DND-41 (cell line): ENCODE results near the gene ATP6V0D1.

Experiments
- ATAC-seq: fragments of 200-7000 bp; cut with Tn5 transposase; 3 replicates; pipeline ENCODE4 v1.9.1; 2021; ENCODE audit warnings: low read depth; ENCODE audit not compliant: insufficient read depth
- DNase-seq: peaks from one replicate; pipeline ENCODE4 v3.0.0-alpha.2; 2020
- H2AFZ ChIP-seq: 2 replicates; pipeline ENCODE4 v1.6.0; 2012; ENCODE audit warnings: low read depth, low read length
- H3K27ac ChIP-seq: 2 replicates; pipeline ENCODE4 v1.5.1; 2012; ENCODE audit warnings: low read length, inconsistent platforms
- H3K27me3 ChIP-seq: fragments of 200-600 bp; sonication (generic); 2 replicates; pipeline ENCODE4 v1.6.0; 2012; ENCODE audit warnings: low read length, mild to moderate bottlenecking, inconsistent platforms; ENCODE audit not compliant: insufficient read depth, poor library complexity
- H3K36me3 ChIP-seq: 2 replicates; pipeline ENCODE4 v1.5.1; 2012; ENCODE audit warnings: low read length, inconsistent platforms; ENCODE audit not compliant: insufficient read depth
- H3K4me1 ChIP-seq: 2 replicates; pipeline ENCODE4 v1.5.1; 2012; ENCODE audit warnings: mild to moderate bottlenecking, low read length; ENCODE audit not compliant: insufficient read depth
- H3K4me2 ChIP-seq: 2 replicates; pipeline ENCODE4 v1.6.0; 2012; ENCODE audit warnings: mild to moderate bottlenecking, moderate library complexity, low read length, inconsistent platforms; ENCODE audit not compliant: insufficient read depth
- H3K4me3 ChIP-seq, 2 experiments: fragments of 200-600 bp in 1 of 2; shearing (Covaris generic) in 1 of 2; 2 replicates each; pipeline ENCODE4 v1.5.1; 2012 to 2016; ENCODE audit warnings: inconsistent platforms in 2 of 2, low read length in 2 of 2, mild to moderate bottlenecking in 2 of 2, low read depth in 1 of 2, moderate library complexity in 1 of 2
- H3K79me2 ChIP-seq: 2 replicates; pipeline ENCODE4 v1.6.0; 2012; ENCODE audit warnings: low read length, inconsistent platforms; ENCODE audit not compliant: insufficient read depth
- H3K9ac ChIP-seq: 2 replicates; pipeline ENCODE4 v1.6.0; 2012; ENCODE audit warnings: low read depth, mild to moderate bottlenecking, inconsistent platforms, low read length, moderate library complexity
- H3K9me3 ChIP-seq: 2 replicates; pipeline ENCODE4 v1.5.1; 2012; ENCODE audit warnings: low read length, moderate library complexity, mild to moderate bottlenecking, inconsistent platforms; ENCODE audit not compliant: insufficient read depth, severe bottlenecking
- H4K20me1 ChIP-seq: 2 replicates; pipeline ENCODE4 v1.6.0; 2012; ENCODE audit warnings: low read length; ENCODE audit not compliant: insufficient read depth
- EZH2 ChIP-seq: IDR thresholded peaks from 3 replicates; pipeline ENCODE4 v1.6.1; 2012; ENCODE audit warnings: borderline replicate concordance, low read depth, mild to moderate bottlenecking, moderate library complexity, low read length, inconsistent platforms; ENCODE audit not compliant: severe bottlenecking
- TF ChIP-seq, protein P1 (sequence below): IDR thresholded peaks from 2 replicates; pipeline ENCODE4 v1.5.1; 2012; ENCODE audit warnings: borderline replicate concordance, low read length, moderate library complexity, mild to moderate bottlenecking; ENCODE audit not compliant: poor library complexity, severe bottlenecking; ENCODE audit errors: extremely low read depth

Gene ATP6V0D1

DNA sequence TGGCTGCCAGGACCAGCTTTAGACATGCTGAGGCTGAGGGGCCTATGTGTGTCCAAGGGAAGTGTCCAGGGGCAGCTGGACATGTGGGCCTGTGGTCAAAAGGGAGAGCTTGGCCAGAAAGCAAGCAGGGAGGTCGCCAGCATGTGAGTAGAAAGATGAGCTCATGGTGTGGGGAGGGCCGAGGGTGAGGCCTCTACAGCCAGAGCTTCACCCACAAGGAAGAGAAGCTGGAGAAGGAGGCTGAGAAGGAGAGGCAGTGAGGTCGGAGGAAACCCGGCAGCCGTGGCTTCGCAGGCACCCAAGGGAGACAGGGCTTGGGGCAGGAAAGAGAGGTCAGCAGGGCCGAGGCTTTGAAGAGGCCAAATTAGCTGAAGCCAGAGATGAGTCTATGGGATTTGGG, 54.0 kb downstream of the ATP6V0D1 start:
- TF ChIP-seq, protein P1, sequence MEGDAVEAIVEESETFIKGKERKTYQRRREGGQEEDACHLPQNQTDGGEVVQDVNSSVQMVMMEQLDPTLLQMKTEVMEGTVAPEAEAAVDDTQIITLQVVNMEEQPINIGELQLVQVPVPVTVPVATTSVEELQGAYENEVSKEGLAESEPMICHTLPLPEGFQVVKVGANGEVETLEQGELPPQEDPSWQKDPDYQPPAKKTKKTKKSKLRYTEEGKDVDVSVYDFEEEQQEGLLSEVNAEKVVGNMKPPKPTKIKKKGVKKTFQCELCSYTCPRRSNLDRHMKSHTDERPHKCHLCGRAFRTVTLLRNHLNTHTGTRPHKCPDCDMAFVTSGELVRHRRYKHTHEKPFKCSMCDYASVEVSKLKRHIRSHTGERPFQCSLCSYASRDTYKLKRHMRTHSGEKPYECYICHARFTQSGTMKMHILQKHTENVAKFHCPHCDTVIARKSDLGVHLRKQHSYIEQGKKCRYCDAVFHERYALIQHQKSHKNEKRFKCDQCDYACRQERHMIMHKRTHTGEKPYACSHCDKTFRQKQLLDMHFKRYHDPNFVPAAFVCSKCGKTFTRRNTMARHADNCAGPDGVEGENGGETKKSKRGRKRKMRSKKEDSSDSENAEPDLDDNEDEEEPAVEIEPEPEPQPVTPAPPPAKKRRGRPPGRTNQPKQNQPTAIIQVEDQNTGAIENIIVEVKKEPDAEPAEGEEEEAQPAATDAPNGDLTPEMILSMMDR = no peak
- no peak for TF ChIP-seq EZH2

DNA sequence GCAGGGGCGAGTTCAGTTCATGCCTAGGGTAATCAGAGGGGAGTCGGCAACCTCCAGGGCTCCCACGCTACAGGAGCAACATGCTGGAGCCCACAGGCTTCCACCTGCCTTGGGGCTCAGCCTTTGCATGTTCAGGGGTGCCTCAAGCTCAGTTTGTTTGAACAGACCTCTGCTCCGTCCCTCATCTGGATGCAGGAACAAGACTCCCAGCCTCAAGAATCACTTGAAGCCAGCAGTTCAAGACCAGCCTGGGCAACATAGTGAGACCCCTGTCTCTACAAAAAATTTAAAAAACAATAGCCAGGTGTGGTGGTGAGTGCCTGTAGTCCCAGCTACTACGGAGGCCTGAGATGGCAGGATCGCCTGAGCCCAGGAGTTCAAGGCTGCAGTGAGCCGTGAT, 54.9 kb downstream of the ATP6V0D1 start:
- TF ChIP-seq, protein P1 = no peak
- no peak for TF ChIP-seq EZH2
- Histone ChIP-seq H3K4me2 (no peak overlapping the region), H3K4me1 (no peaks in the 10 kb centered on the region), H2AFZ (no peak overlapping the region), H3K79me2 (no peaks in the 10 kb centered on the region), H4K20me1 (peaks cover 14% of the 10 kb centered on the region), H3K9me3 (no peaks in the 10 kb centered on the region), H3K27me3 (peaks cover 29% of the 10 kb centered on the region), H3K27ac (no peak overlapping the region), H3K36me3 (no peaks in the 10 kb centered on the region), H3K9ac (no peak overlapping the region), H3K4me3 (no peak overlapping the region)
- DNase-seq (no peak), ATAC-seq (no peak)

More for the DNA sequence above, 54.0 kb downstream of the ATP6V0D1 start:
- no peaks in the 10 kb centered on the region for H3K9me3 ChIP-seq
- H3K27me3 ChIP-seq = peaks cover 29% of the 10 kb centered on the region
- H3K4me2 ChIP-seq = no peak overlapping the region
- DNase-seq = no peak
- no peaks in the 10 kb centered on the region for H3K4me1 ChIP-seq
- H3K4me3 ChIP-seq = no peak overlapping the region
- H3K36me3 ChIP-seq = no peaks in the 10 kb centered on the region
- H2AFZ ChIP-seq = no peak overlapping the region
- ATAC-seq = no peak
- H4K20me1 ChIP-seq = peaks cover 14% of the 10 kb centered on the region
- H3K79me2 ChIP-seq = no peaks in the 10 kb centered on the region
- no peak overlapping the region for H3K9ac ChIP-seq
- no peak overlapping the region for H3K27ac ChIP-seq

DNA sequence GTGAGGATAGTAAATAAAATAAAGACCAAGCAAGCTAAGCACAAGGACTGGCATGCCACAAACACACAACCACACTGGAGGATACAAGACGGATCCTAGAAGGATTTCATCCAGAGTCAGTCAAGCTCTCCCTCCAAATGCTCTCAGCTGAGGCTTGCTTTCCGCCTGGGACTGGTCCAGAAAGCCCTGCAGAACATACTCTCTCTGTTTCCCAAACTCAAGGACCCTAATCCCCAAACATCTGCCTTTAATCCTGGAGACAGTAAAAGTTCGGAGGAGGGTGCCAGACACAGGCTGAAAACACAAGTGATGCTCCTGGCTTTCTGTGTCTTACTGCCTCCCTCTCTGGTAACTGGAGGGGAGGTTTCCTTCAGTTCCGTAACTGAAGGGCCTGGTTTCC, 55.4 kb downstream of the ATP6V0D1 start:
- no peak for DNase-seq
- Histone ChIP-seq H4K20me1 (peaks cover 14% of the 10 kb centered on the region), H3K27me3 (peaks cover 28% of the 10 kb centered on the region), H3K4me1 (no peaks in the 10 kb centered on the region), H3K9ac (no peak overlapping the region), H2AFZ (no peak overlapping the region), H3K9me3 (no peaks in the 10 kb centered on the region), H3K79me2 (no peaks in the 10 kb centered on the region), H3K4me2 (no peak overlapping the region), H3K4me3 (no peak overlapping the region), H3K36me3 (no peaks in the 10 kb centered on the region), H3K27ac (no peak overlapping the region)
- ATAC-seq = no peak
- TF ChIP-seq, protein P1 = no peak

DNA sequence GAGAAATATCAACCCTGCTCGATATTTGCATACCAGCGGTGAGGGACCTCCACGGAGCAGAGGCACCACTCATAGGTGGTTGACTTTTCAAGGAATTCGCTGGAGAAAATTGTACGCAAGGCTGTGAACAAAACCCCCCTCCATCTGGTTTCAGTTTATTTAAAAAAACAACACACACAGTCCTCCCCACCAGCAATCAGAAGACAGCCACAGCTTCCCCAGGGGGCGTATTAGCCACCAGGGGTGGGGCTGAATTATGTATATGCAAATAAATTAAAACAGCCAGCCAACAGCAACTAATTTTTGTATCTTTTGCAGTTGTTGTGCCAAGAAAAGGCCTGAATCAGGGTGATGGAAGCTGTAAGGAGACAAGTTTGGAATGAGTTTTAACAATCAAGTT, 55.9 kb downstream of the ATP6V0D1 start:
- H3K79me2 ChIP-seq = no peaks in the 10 kb centered on the region
- no peak for TF ChIP-seq EZH2
- TF ChIP-seq, protein P1 = no peak
- peaks cover 14% of the 10 kb centered on the region for H4K20me1 ChIP-seq
- H3K27ac ChIP-seq = no peak overlapping the region
- H3K9ac ChIP-seq = no peak overlapping the region
- H2AFZ ChIP-seq = no peak overlapping the region
- no peaks in the 10 kb centered on the region for H3K36me3 ChIP-seq
- peaks cover 23% of the 10 kb centered on the region for H3K27me3 ChIP-seq
- H3K4me2 ChIP-seq = no peak overlapping the region
- no peak overlapping the region for H3K4me3 ChIP-seq
- DNase-seq (no peak), ATAC-seq (no peak)
- H3K4me1 ChIP-seq = no peaks in the 10 kb centered on the region
- H3K9me3 ChIP-seq = no peaks in the 10 kb centered on the region
